IPS DF 6.9 (cell line): ENCODE data around the gene NFIL3.

Experiments used
- DNase-seq: peaks from one replicate; pipeline ENCODE4 v3.0.0-alpha.2; 2013; ENCODE audit warnings: low read depth, low spot score
- H3K27ac ChIP-seq: one replicate; pipeline ENCODE4 v1.5.1; 2013; ENCODE audit warnings: low read length, control low read depth
- H3K27me3 ChIP-seq: 2 replicates; pipeline ENCODE4 v1.6.1; 2013; ENCODE audit warnings: mild to moderate bottlenecking, low read length; ENCODE audit not compliant: control insufficient read depth, insufficient read depth
- H3K36me3 ChIP-seq: 2 replicates; pipeline ENCODE4 v1.6.1; 2013; ENCODE audit warnings: low read length; ENCODE audit not compliant: control insufficient read depth, insufficient read depth
- H3K4me1 ChIP-seq: 2 replicates; pipeline ENCODE4 v1.6.1; 2013; ENCODE audit warnings: low read length; ENCODE audit not compliant: control insufficient read depth, insufficient read depth
- H3K4me3 ChIP-seq: 2 replicates; pipeline ENCODE4 v1.5.1; 2013; ENCODE audit warnings: mild to moderate bottlenecking, low read length
- H3K9me3 ChIP-seq: 2 replicates; pipeline ENCODE4 v1.6.1; 2013; ENCODE audit warnings: low read length, inconsistent platforms; ENCODE audit not compliant: control insufficient read depth, insufficient read depth
- WGBS: extraction: QIAGEN DNeasy Blood & Tissue Kit; methylation state at CpG from one replicate; pipeline ENCODE4 v1.1.7; 2013; ENCODE audit warnings: mixed read lengths, missing lambda C conversion rate; ENCODE audit not compliant: insufficient read length, insufficient coverage; 5-methylcytosine and 5-hydroxymethylcytosine counted together

The NFIL3 gene

GRCh38 chr9:91433180-91433579, 9.5 kb upstream of the NFIL3 start:
- DNase-seq, result no peak
- Histone ChIP-seq H3K36me3 (no peaks in the 10 kb centered on the region), H3K4me3 (no peak overlapping the region), H3K27ac (no peak overlapping the region), H3K27me3 (no peaks in the 10 kb centered on the region), H3K9me3 (no peaks in the 10 kb centered on the region), H3K4me1 (no peaks in the 10 kb centered on the region)
- no CpG with 5 or more reads among the region's 2 CpGs for WGBS

GRCh38 chr9:91431485-91431884, 7.9 kb upstream of the NFIL3 start:
- no CpG with 5 or more reads among the region's 5 CpGs for WGBS
- H3K4me1 ChIP-seq, result no peaks in the 10 kb centered on the region
- H3K27ac ChIP-seq, result no peak overlapping the region
- H3K36me3 ChIP-seq, result no peaks in the 10 kb centered on the region
- DNase-seq, result no peak
- H3K4me3 ChIP-seq, result no peak overlapping the region
- H3K9me3 ChIP-seq, result no peaks in the 10 kb centered on the region
- no peaks in the 10 kb centered on the region for H3K27me3 ChIP-seq

GRCh38 chr9:91429501-91429900, 5.9 kb upstream of the NFIL3 start:
- DNase-seq, result no peak
- WGBS, result no CpG with 5 or more reads among the region's 8 CpGs

GRCh38 chr9:91428927-91429351, 5.3 kb upstream of the NFIL3 start:
- no peaks in the 10 kb centered on the region for H3K36me3 ChIP-seq
- peaks cover 13% of the 10 kb centered on the region; the same call in 1 of the 2 replicates for H3K27me3 ChIP-seq
- DNase-seq, result no peak
- no peaks in the 10 kb centered on the region for H3K9me3 ChIP-seq
- no peak overlapping the region for H3K4me3 ChIP-seq
- H3K27ac ChIP-seq, result no peak overlapping the region
- H3K4me1 ChIP-seq, result peaks cover 2% of the 10 kb centered on the region; the same call in 1 of the 2 replicates
- WGBS, result no CpG with 5 or more reads among the region's 5 CpGs

More at GRCh38 chr9:91429501-91429900, 5.9 kb upstream of the NFIL3 start:
- H3K9me3 ChIP-seq, result no peaks in the 10 kb centered on the region
- peaks cover 11% of the 10 kb centered on the region; the same call in 1 of the 2 replicates for H3K27me3 ChIP-seq
- no peak overlapping the region for H3K27ac ChIP-seq
- H3K4me1 ChIP-seq, result peaks cover 2% of the 10 kb centered on the region; the same call in 1 of the 2 replicates
- no peak overlapping the region for H3K4me3 ChIP-seq
- H3K36me3 ChIP-seq, result no peaks in the 10 kb centered on the region

GRCh38 chr9:91428436-91428835, 4.8 kb upstream of the NFIL3 start:
- no peak overlapping the region for H3K27ac ChIP-seq
- DNase-seq, result no peak
- WGBS, result no CpG with 5 or more reads among the region's 2 CpGs
- H3K4me1 ChIP-seq, result peaks cover 2% of the 10 kb centered on the region; the same call in 1 of the 2 replicates
- H3K9me3 ChIP-seq, result no peaks in the 10 kb centered on the region
- no peaks in the 10 kb centered on the region for H3K36me3 ChIP-seq
- H3K27me3 ChIP-seq, result peaks cover 13% of the 10 kb centered on the region; the same call in 1 of the 2 replicates
- H3K4me3 ChIP-seq, result no peak overlapping the region

- H3K4me1 ChIP-seq, result peaks cover 3% of the 10 kb centered on the region; the same call in 1 of the 2 replicates
- WGBS, result no CpG with 5 or more reads among the region's 2 CpGs
- no peak for DNase-seq
Measured at GRCh38 chr9:91427873-91428272, 4.2 kb upstream of the NFIL3 start.

GRCh38 chr9:91426123-91426745, 2.6 kb upstream of the NFIL3 start:
- Histone ChIP-seq H3K9me3 (no peaks in the 10 kb centered on the region), H3K27me3 (peaks cover 19% of the 10 kb centered on the region), H3K36me3 (no peaks in the 10 kb centered on the region), H3K4me3 (no peak overlapping the region), H3K4me1 (peaks cover 4% of the 10 kb centered on the region; the same call in 1 of the 2 replicates), H3K27ac (no peak overlapping the region)
- no peak for DNase-seq
- no CpG with 5 or more reads among the region's 3 CpGs for WGBS

More at GRCh38 chr9:91427873-91428272, 4.2 kb upstream of the NFIL3 start:
- no peaks in the 10 kb centered on the region for H3K36me3 ChIP-seq
- peaks cover 13% of the 10 kb centered on the region; the same call in 1 of the 2 replicates for H3K27me3 ChIP-seq
- H3K27ac ChIP-seq, result no peak overlapping the region
- H3K4me3 ChIP-seq, result no peak overlapping the region
- H3K9me3 ChIP-seq, result no peaks in the 10 kb centered on the region

- peaks cover 22% of the 10 kb centered on the region for H3K27me3 ChIP-seq
- no peaks in the 10 kb centered on the region for H3K36me3 ChIP-seq
- no peak overlapping the region for H3K4me3 ChIP-seq
- WGBS, result no CpG with 5 or more reads among the region's 9 CpGs
- H3K4me1 ChIP-seq, result peaks cover 4% of the 10 kb centered on the region; the same call in 1 of the 2 replicates
- no peak overlapping the region for H3K27ac ChIP-seq
- H3K9me3 ChIP-seq, result no peaks in the 10 kb centered on the region
- DNase-seq, result no peak
Measured at GRCh38 chr9:91425271-91425670, 1.6 kb upstream of the NFIL3 start.

- H3K27ac ChIP-seq, result no peak overlapping the region
Measured at GRCh38 chr9:91424403-91425176, 958 bp upstream of the NFIL3 start.

GRCh38 chr9:91422758-91423711, 597 bp downstream of the NFIL3 start:
- no CpG with 5 or more reads among the region's 76 CpGs for WGBS
- Histone ChIP-seq H3K36me3 (no peaks in the 10 kb centered on the region), H3K27me3 (peaks cover 22% of the 10 kb centered on the region), H3K27ac (no peak overlapping the region), H3K4me1 (peaks cover 4% of the 10 kb centered on the region; the same call in 1 of the 2 replicates), H3K9me3 (no peaks in the 10 kb centered on the region), H3K4me3 (peak overlapping the region; percentile 90)
- DNase-seq, result no peak

More at GRCh38 chr9:91424403-91425176, 958 bp upstream of the NFIL3 start:
- Histone ChIP-seq H3K36me3 (no peaks in the 10 kb centered on the region), H3K4me1 (peaks cover 4% of the 10 kb centered on the region; the same call in 1 of the 2 replicates), H3K9me3 (no peaks in the 10 kb centered on the region), H3K27me3 (peaks cover 22% of the 10 kb centered on the region), H3K4me3 (peak overlapping the region; percentile 98; the same call in 1 of the 2 replicates)
- no peak for DNase-seq
- no CpG with 5 or more reads among the region's 67 CpGs for WGBS
